ENCODE data around the gene CMTM7. TPM values are rescaled to one million over a fixed set of nuclear protein-coding genes. Genes with fewer than 3 reads are reported as not detected.

CMTM7 gene
- total and polyA plus RNA-seq, 10 of the 15 experiments (the other 5 are each of a cell fraction or from before 2014, with no cell fraction given) = 3.7 to 36.4 (median 14.7) TPM

GRCh38 chr3:32405155-32405554 lies 13.5 kb downstream of the CMTM7 start:
- DNase-seq (ENCODE audit: low read depth, low spot score) (no peak), FAIRE-seq (no peak), ATAC-seq (no peak)
- CTCF ChIA-PET = interaction anchor here (1.6 to 4.9 kb wide), 3 partner anchors 9 to 63 kb away, joined by 6 to 21 read pairs (median 10); no protein-coding TSS in a partner anchor
- no peaks in the 10 kb centered on the region; the same call in 2 of the 3 replicates for H3K9me3 ChIP-seq (replicated peaks; ENCODE audit: control insufficient read depth, insufficient read depth, low read length)
- H3K4me1 ChIP-seq (ENCODE audit: control insufficient read depth, insufficient read depth, low read length) = peaks cover 3% of the 10 kb centered on the region
- no peak overlapping the region for H3K4me3 ChIP-seq
- no peaks in the 10 kb centered on the region for H3K79me2 ChIP-seq (ENCODE audit: control insufficient read depth, insufficient read depth, low read length)
- no peak overlapping the region for H3K9ac ChIP-seq (ENCODE audit: control insufficient read depth, insufficient read depth, low read length)
- no peaks in the 10 kb centered on the region for H3K36me3 ChIP-seq (ENCODE audit: control insufficient read depth in 2 of 2, insufficient read depth in 2 of 2, low read length in 1 of 2)
- in situ Hi-C loops (cut with MboI) (no loop called here), intact Hi-C loops (cut with micrococcal nuclease; ENCODE audit: unreplicated experiment) (no loop called here)
- RAD21 ChIA-PET (ENCODE audit: unreplicated experiment) = interaction anchor here (1.0 kb wide), 1 partner anchor 28 kb away, joined by 4 read pairs; no protein-coding TSS in a partner anchor
- H3K27ac ChIP-seq (ENCODE audit: control insufficient read depth, insufficient read depth) = no peak overlapping the region
- no peak overlapping the region for H3K4me2 ChIP-seq (ENCODE audit: control insufficient read depth, insufficient read depth)
- peaks cover 0 to 3% of the 10 kb centered on the region in 2 experiments; a peak in 1 of 4 replicates for H3K27me3 ChIP-seq (replicated peaks in 1 of 2; ENCODE audit: control insufficient read depth in 2 of 2, insufficient read depth in 2 of 2, low read length in 1 of 2)
- POLR2A ChIA-PET = interaction anchor here (1.4 kb wide), 1 partner anchor 9 kb away, joined by 6 read pairs; no protein-coding TSS in a partner anchor
- TF ChIP-seq ESRRA (IDR thresholded peaks at IDR 0.05; ENCODE audit: low read length) (no peak), RAD51 (IDR thresholded peaks at IDR 0.05) (no peak)
- H4K20me1 ChIP-seq (ENCODE audit: control insufficient read depth, insufficient read depth) = no peaks in the 10 kb centered on the region; the same call in 1 of the 2 replicates
- SMC1A ChIA-PET (ENCODE audit: uncharacterized antibody, unreplicated experiment) = interaction anchor here (0.7 to 3.4 kb wide), 5 partner anchors 9 to 63 kb away, joined by 3 to 14 read pairs (median 4); no protein-coding TSS in a partner anchor
- no peak overlapping the region for H2AFZ ChIP-seq (ENCODE audit: control insufficient read depth, low read depth, low read length)
- 41% methylated on average over 2 of the region's 2 CpGs for WGBS (ENCODE audit: insufficient coverage, insufficient replicate concordance, low lambda C conversion rate, missing lambda C conversion rate)
- no TSS peak for BruUV-seq (replicated peaks)

GRCh38 chr3:32405711-32406323 lies 14.2 kb downstream of the CMTM7 start:
- DNase-seq (ENCODE audit: low read depth, low spot score) = no peak
- CTCF ChIA-PET = interaction anchor here (0.6 to 4.9 kb wide), 5 partner anchors 8 to 62 kb away, joined by 3 to 21 read pairs (median 7); partner anchors contain the start of gene CMTM7
- no peak for ATAC-seq
- H3K27ac ChIP-seq (ENCODE audit: control insufficient read depth, insufficient read depth) = no peak overlapping the region
- no peaks in the 10 kb centered on the region; the same call in 1 of the 2 replicates for H4K20me1 ChIP-seq (ENCODE audit: control insufficient read depth, insufficient read depth)
- 75% methylated on average over 7 of the region's 7 CpGs for WGBS (ENCODE audit: insufficient coverage, insufficient replicate concordance, low lambda C conversion rate, missing lambda C conversion rate)
- in situ Hi-C loops (cut with MboI) = no loop called here
- SMC1A ChIA-PET (ENCODE audit: uncharacterized antibody, unreplicated experiment) = interaction anchor here (0.7 to 2.4 kb wide), 6 partner anchors 9 to 62 kb away, joined by 3 to 14 read pairs (median 4); no protein-coding TSS in a partner anchor
- no peaks in the 10 kb centered on the region for H3K79me2 ChIP-seq (ENCODE audit: control insufficient read depth, insufficient read depth, low read length)
- no peak overlapping the region for H3K4me3 ChIP-seq
- no TSS peak for BruUV-seq (replicated peaks)
- FAIRE-seq = no peak
- peaks cover 3% of the 10 kb centered on the region for H3K4me1 ChIP-seq (ENCODE audit: control insufficient read depth, insufficient read depth, low read length)
- intact Hi-C loops (cut with micrococcal nuclease; ENCODE audit: unreplicated experiment) = no loop called here
- no peaks in the 10 kb centered on the region for H3K36me3 ChIP-seq (ENCODE audit: control insufficient read depth in 2 of 2, insufficient read depth in 2 of 2, low read length in 1 of 2)
- TF ChIP-seq NFXL1 (IDR thresholded peaks at IDR 0.05; ENCODE audit: borderline replicate concordance) = no peak
- no peaks in the 10 kb centered on the region; the same call in 2 of the 3 replicates for H3K9me3 ChIP-seq (replicated peaks; ENCODE audit: control insufficient read depth, insufficient read depth, low read length)
- H2AFZ ChIP-seq (ENCODE audit: control insufficient read depth, low read depth, low read length) = no peak overlapping the region
- no peak overlapping the region for H3K4me2 ChIP-seq (ENCODE audit: control insufficient read depth, insufficient read depth)
- no peak overlapping the region for H3K9ac ChIP-seq (ENCODE audit: control insufficient read depth, insufficient read depth, low read length)
- POLR2A ChIA-PET = interaction anchor here (1.4 to 1.5 kb wide), 2 partner anchors 8 to 96 kb away, joined by 3 to 6 read pairs; no protein-coding TSS in a partner anchor
- RAD21 ChIA-PET (ENCODE audit: unreplicated experiment) = interaction anchor here (1.0 kb wide), 1 partner anchor 27 kb away, joined by 4 read pairs; no protein-coding TSS in a partner anchor
- H3K27me3 ChIP-seq (replicated peaks in 1 of 2; ENCODE audit: control insufficient read depth in 2 of 2, insufficient read depth in 2 of 2, low read length in 1 of 2) = peaks cover 0 to 3% of the 10 kb centered on the region in 2 experiments; a peak in 1 of 4 replicates
